H1 (cell line): ENCODE data around the gene SPATA6L. TPM values are rescaled to one million over a fixed set of nuclear protein-coding genes. Genes with fewer than 3 reads are reported as not detected.

Experiments used
- CHD1 ChIP-seq: IDR thresholded peaks from 2 replicates; pipeline ENCODE4 v1.6.1; 2012; ENCODE audit warnings: low read depth, low read length, improper control_type of control experiment
- RAD21 ChIP-seq, 2 experiments: IDR thresholded peaks in 1 of 2; conservative IDR thresholded peaks in 1 of 2; 2 replicates each; pipeline ENCODE4 v1.6.1; 2011; ENCODE audit warnings: low read depth in 2 of 2, low read length in 2 of 2, improper control_type of control experiment in 1 of 2, inconsistent platforms in 1 of 2, mild to moderate bottlenecking in 1 of 2, moderate library complexity in 1 of 2
- SAP30 ChIP-seq: fragments of 300-600 bp; sonication (generic); IDR thresholded peaks from 2 replicates; pipeline ENCODE4 v1.7.1; 2012; ENCODE audit warnings: low read length, moderate library complexity, mild to moderate bottlenecking, inconsistent platforms; ENCODE audit not compliant: insufficient read depth, insufficient replicate concordance
- polyA plus RNA-seq, 7 experiments: library from polyadenylated mRNA; depleted of rRNA in 3 of 7; stranded (reverse) in 5 of 7; unstranded in 2 of 7; fragments of >200 nt in 5 of 7; fragments of 200-250 nt in 2 of 7; gene quantifications; 1 replicate in 5 of 7; 2 replicates in 1 of 7; 4 replicates in 1 of 7; pipeline versions ENCODE4 v1.2.1 to v1.2.3, GENCODE V29; 2011 to 2013; ENCODE audit warnings: missing spikeins in 2 of 7, mixed read lengths in 2 of 7
- total RNA-seq: library from RNA; stranded (reverse); fragmentation: NEBNext Ultra II Directional; extraction: Animal tissue kit (Norgen Biotek cat#: 25700); gene quantifications from 2 replicates; pipeline ENCODE4 v1.2.1, GENCODE V29; 2021
- TF ChIP-seq, protein P1 (sequence below): IDR thresholded peaks from 2 replicates; pipeline ENCODE4 v1.6.1; 2012; ENCODE audit warnings: inconsistent platforms

Gene SPATA6L
- total and polyA plus RNA-seq, 2 of the 8 experiments (the other 6 are each of a cell fraction or from before 2014, with no cell fraction given) = 0.57 to 1.1 TPM

DNA sequence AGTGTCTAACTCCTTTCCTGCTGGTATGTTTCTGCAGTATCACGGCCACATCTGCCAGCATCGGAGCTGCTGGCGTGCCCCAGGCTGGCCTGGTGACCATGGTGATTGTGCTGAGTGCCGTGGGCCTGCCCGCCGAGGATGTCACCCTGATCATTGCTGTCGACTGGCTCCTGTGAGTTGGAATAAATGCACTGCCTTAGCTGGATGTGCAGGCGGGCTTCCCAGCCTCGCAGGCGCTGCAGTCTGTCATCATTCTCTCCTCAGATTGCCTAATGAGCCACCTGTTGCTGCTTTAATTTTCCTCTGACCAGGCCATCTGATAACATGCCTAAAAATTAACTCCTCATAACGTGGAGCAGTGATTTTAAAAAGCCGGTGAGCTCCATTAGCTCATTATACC lies 83.3 kb downstream of the SPATA6L start (continued):
- TF ChIP-seq, protein P1, sequence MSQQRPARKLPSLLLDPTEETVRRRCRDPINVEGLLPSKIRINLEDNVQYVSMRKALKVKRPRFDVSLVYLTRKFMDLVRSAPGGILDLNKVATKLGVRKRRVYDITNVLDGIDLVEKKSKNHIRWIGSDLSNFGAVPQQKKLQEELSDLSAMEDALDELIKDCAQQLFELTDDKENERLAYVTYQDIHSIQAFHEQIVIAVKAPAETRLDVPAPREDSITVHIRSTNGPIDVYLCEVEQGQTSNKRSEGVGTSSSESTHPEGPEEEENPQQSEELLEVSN = no peak
- no peak for TF ChIP-seq SAP30
- no peak for TF ChIP-seq RAD21 (IDR thresholded peaks at IDR 0.05 in 1 of 2, conservative IDR thresholded peaks at IDR 0.05 in 1 of 2; ENCODE audit: low read depth in 2 of 2, low read length in 2 of 2)
- no peak for TF ChIP-seq CHD1
